Left lung (tissue), 10 donors: Measurements from ENCODE around the gene HOXA10. TPM values are rescaled to one million over a fixed set of nuclear protein-coding genes. Genes with fewer than 3 reads are reported as not detected.
A peak's percentile ranks its signal among the peaks of the same experiment; 100 is the strongest.

ENCODE experiments used
- ATAC-seq: fragments of 200-7000 bp; cut with Tn5 transposase; one replicate; pipeline ENCODE4 v1.9.1; 2020; ENCODE audit warnings: moderate library complexity
- DNase-seq, 4 donors: peaks; one replicate each; pipeline ENCODE4 v3.0.0-alpha.2; 2013 to 2020
- H3K27ac ChIP-seq, 2 donors: fragments of 200-600 bp; sonication (generic) in 1 of 2; one replicate each; pipeline versions ENCODE4 v1.5.0 to v1.8.0; 2020 to 2021
- H3K27me3 ChIP-seq, 2 donors: fragments of 200-600 bp; sonication (generic) in 1 of 2; one replicate each; pipeline versions ENCODE4 v1.5.0 to v1.8.0; 2020 to 2021
- H3K36me3 ChIP-seq, 2 donors: fragments of 200-600 bp; sonication (generic) in 1 of 2; one replicate each; pipeline versions ENCODE4 v1.5.0 to v1.8.0; 2020 to 2021
- H3K4me1 ChIP-seq, 2 donors: fragments of 200-600 bp; one replicate each; pipeline ENCODE4 v1.8.0; 2021
- H3K4me3 ChIP-seq, 2 donors: fragments of 200-600 bp; sonication (generic) in 1 of 2; one replicate each; pipeline versions ENCODE4 v1.5.0 to v1.8.0; 2020 to 2021; ENCODE audit warnings: mild to moderate bottlenecking in 1 of 2
- H3K9me3 ChIP-seq, 2 donors: fragments of 200-600 bp; sonication (generic) in 1 of 2; one replicate each; pipeline versions ENCODE4 v1.5.0 to v1.8.0; 2020 to 2021
- CTCF ChIP-seq, 2 donors: fragments of 200-600 bp; sonication (generic) in 1 of 2; IDR thresholded peaks; one replicate each; pipeline versions ENCODE4 v1.5.0 to v1.8.0; 2021; ENCODE audit warnings: antibody characterized with exemption in 2 of 2
- intact Hi-C, 2 donors: fragments of 100-400 bp; cut with DNase I; formaldehyde crosslinking; loops; one replicate each; pipeline versions ENCODE4 v1.11.2 to v1.14.2; 2022
- polyA plus RNA-seq, 6 donors: library from polyadenylated mRNA; unstranded; fragments of 120-200 nt; gene quantifications; one replicate each; pipeline ENCODE4 v1.2.1, GENCODE V29; 2013; ENCODE audit not compliant: insufficient read length in 6 of 6
- total RNA-seq, 2 donors: library from RNA; stranded (reverse); fragmentation: NEBNext Ultra II Directional; extraction: Animal tissue kit (Norgen Biotek cat#: 25700); gene quantifications; one replicate each; pipeline ENCODE4 v1.2.1, GENCODE V29; 2021
- donor health status: DM: no; HTN: yes; CAD: no.
- donor health status: DM: no; HTN: no; CAD: no.

HOXA10 gene
- total and polyA plus RNA-seq, 8 donors: 0.34 to 1.3 (median 0.41) TPM; not detected in 1

- H3K36me3 ChIP-seq: no peaks in the 10 kb centered on the region
- peak overlapping the region; percentile 81 to 86 for H3K27ac ChIP-seq
- peak overlapping the region; percentile 29 to 49 for H3K4me3 ChIP-seq
- peaks cover 20 to 39% of the 10 kb centered on the region in 2 donors for H3K4me1 ChIP-seq
- H3K9me3 ChIP-seq: no peaks in the 10 kb centered on the region
- no peak for TF ChIP-seq CTCF (IDR thresholded peaks at IDR 0.05)
- intact Hi-C loops: no loop called here
- peaks cover 4 to 98% of the 10 kb centered on the region in 2 donors for H3K27me3 ChIP-seq
- ATAC-seq (no peak), DNase-seq (no peak)
Observed at GRCh38 chr7:27131390-27131819, 42.7 kb downstream of the HOXA10 start.

- intact Hi-C loops: no loop called here
- Histone ChIP-seq H3K27ac (peak within 1 kb of the TSS; percentile 81 to 86), H3K36me3 (no peaks in the 10 kb centered on the region), H3K9me3 (no peaks in the 10 kb centered on the region), H3K4me3 (peak within 1 kb of the TSS; percentile 49 to 51), H3K4me1 (peaks cover 17 to 39% of the 10 kb centered on the region in 2 donors), H3K27me3 (peaks cover 0 to 96% of the 10 kb centered on the region in 2 donors)
- DNase-seq (peak; percentile 61 to 94 (median 90)), ATAC-seq (peak; percentile 96)
- TF ChIP-seq CTCF (IDR thresholded peaks at IDR 0.05): no peak
Observed at GRCh38 chr7:27130540-27131389, 43.4 kb downstream of the HOXA10 start, which contains the start of gene HOXA4. TSS of gene HOXA4 (minus strand) at chr7:27130757. CDS start at chr7:27130733, 24 bp downstream.

DNA sequence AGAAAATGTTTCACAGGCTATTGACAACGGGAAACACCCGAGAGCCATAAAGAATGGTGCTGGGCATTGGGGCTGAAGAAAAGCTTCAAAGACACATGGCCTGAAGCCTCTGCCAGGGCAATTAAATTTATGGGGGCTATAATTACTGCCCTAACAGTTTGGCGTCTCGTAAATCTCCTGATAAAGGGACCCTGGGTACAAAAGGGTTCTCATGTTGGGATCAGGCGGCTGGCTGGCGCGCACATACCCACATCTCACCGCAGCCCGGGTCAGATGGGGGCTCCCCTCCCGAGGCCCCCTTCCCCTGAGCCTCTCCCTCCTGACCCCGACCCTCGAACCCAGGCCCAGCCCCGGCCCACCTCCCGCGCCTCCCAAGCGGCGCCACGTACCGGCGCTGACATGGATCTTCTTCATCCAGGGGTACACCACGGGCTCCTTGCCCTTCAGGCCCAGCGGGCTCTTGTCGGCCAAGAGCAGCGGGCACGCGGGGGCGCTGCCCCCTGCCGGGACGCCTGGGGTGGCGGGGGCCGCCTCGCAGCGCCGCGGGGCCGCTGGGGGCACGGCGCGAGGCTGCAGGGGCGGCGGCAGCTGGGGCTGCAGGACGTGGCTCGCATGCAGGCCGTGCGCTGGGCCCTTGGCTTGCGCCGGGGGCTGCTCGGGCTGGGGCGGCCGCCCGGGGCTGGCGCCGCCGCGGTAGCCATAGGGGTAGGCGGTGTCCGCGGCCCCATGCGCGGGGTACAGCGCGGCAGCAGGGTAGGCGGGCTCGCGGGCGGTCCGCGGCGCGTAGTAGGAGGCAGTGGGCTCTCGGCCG lies 44.2 kb downstream of the HOXA10 start:
- Histone ChIP-seq H3K27ac (peak overlapping the region; percentile 81 to 83), H3K4me1 (peaks cover 14 to 39% of the 10 kb centered on the region in 2 donors), H3K4me3 (peak overlapping the region; percentile 49 to 51), H3K36me3 (no peaks in the 10 kb centered on the region), H3K27me3 (peaks cover 0 to 96% of the 10 kb centered on the region in 2 donors), H3K9me3 (no peaks in the 10 kb centered on the region)
- no peak for TF ChIP-seq CTCF (IDR thresholded peaks at IDR 0.05)
- peak in 1 of 4 donors; percentile 29 for DNase-seq
- ATAC-seq: peak; percentile 8
- intact Hi-C loops: no loop called here

DNA sequence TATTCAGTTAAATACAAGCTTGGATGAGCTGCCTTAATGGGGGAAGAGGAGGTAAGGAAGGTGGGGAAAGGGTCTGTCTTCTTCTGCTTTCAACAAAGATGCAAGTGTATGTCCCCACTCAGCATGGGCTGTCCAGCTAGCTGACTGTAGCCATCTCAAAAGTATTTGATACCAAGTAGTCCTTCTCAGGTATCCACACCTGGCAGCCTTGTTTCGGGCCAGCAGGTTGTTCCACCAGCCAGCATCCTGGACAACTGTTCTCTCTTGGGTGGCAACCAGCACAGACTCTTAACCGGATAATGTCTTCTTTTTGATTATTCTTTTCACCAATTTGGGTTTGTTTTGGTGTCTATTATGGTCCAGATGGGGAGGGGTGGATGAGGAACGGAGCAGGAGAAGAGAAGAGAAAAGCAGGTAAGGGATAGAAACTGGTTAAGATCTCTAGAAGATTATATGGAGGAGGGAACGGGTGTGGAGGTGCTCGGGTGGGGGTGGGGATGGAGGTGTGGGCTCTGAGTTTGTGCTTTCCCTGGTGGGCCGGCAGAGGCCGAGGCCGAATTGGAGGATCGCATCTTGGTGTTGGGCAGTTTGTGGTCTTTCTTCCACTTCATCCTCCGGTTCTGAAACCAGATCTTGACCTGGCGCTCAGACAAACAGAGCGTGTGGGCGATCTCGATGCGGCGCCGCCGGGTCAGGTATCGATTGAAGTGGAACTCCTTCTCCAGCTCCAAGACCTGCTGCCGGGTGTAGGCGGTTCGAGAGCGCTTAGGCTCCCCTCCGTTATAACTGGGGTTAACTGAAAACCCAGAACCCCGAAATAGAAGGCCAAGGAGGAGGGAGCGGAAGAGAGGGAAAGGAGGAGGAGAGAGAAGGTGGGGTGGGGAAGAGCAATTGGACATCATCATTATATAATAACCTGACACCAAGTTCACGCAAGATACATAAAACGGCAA lies 45.1 kb downstream of the HOXA10 start:
- Histone ChIP-seq H3K27ac (peak overlapping the region; percentile 81 to 82), H3K9me3 (no peaks in the 10 kb centered on the region), H3K4me1 (peaks cover 10 to 33% of the 10 kb centered on the region in 2 donors), H3K36me3 (no peaks in the 10 kb centered on the region), H3K4me3 (peak overlapping the region; percentile 19 to 49), H3K27me3 (peaks cover 0 to 97% of the 10 kb centered on the region in 2 donors)
- ATAC-seq (no peak), DNase-seq (no peak)
- intact Hi-C loops: no loop called here
- no peak for TF ChIP-seq CTCF (IDR thresholded peaks at IDR 0.05)
